ENCODE data around the gene CACNB4. TPM values are rescaled to one million over a fixed set of nuclear protein-coding genes. Genes with fewer than 3 reads are reported as not detected.

Gene CACNB4
- total RNA-seq, 4 donors from 2014 or later = 0.88 to 4.6 (median 2.6) TPM

GRCh38 chr2:151849413-151850010 lies 249.3 kb downstream of the CACNB4 start:
- no peak overlapping the region for H3K4me3 ChIP-seq
- H3K4me1 ChIP-seq = no peaks in the 10 kb centered on the region
- DNase-seq = no peak
- TF ChIP-seq CTCF (IDR thresholded peaks at IDR 0.05) (no peak), POLR2A (IDR thresholded peaks at IDR 0.05) (no peak)
- H3K27me3 ChIP-seq = no peaks in the 10 kb centered on the region
- H3K27ac ChIP-seq = no peak overlapping the region
- no peaks in the 10 kb centered on the region for H3K36me3 ChIP-seq
- H3K9me3 ChIP-seq = no peaks in the 10 kb centered on the region

GRCh38 chr2:151845884-151846283 lies 253.0 kb downstream of the CACNB4 start:
- H3K4me3 ChIP-seq = no peak overlapping the region
- no peaks in the 10 kb centered on the region for H3K4me1 ChIP-seq
- TF ChIP-seq POLR2A (IDR thresholded peaks at IDR 0.05) = no peak
- TF ChIP-seq CTCF (IDR thresholded peaks at IDR 0.05) = no peak
- DNase-seq = no peak
- H3K36me3 ChIP-seq = no peaks in the 10 kb centered on the region
- no peaks in the 10 kb centered on the region for H3K27me3 ChIP-seq
- no peak overlapping the region for H3K27ac ChIP-seq
- no peaks in the 10 kb centered on the region for H3K9me3 ChIP-seq

- H3K4me1 ChIP-seq = no peaks in the 10 kb centered on the region
- no peaks in the 10 kb centered on the region for H3K27me3 ChIP-seq
- no peak for TF ChIP-seq CTCF (IDR thresholded peaks at IDR 0.05)
- no peak for TF ChIP-seq POLR2A (IDR thresholded peaks at IDR 0.05)
- no peak overlapping the region for H3K27ac ChIP-seq
- H3K36me3 ChIP-seq = no peaks in the 10 kb centered on the region
- H3K4me3 ChIP-seq = no peak overlapping the region
- DNase-seq = no peak
- H3K9me3 ChIP-seq = no peaks in the 10 kb centered on the region
These were observed 253.4 kb downstream of the CACNB4 start for GRCh38 chr2:151845481-151845880.

- DNase-seq = no peak
- TF ChIP-seq POLR2A (IDR thresholded peaks at IDR 0.05) = no peak
- no peak for TF ChIP-seq CTCF (IDR thresholded peaks at IDR 0.05)
- H3K9me3 ChIP-seq = no peaks in the 10 kb centered on the region
- no peak overlapping the region for H3K27ac ChIP-seq
- no peak overlapping the region for H3K4me3 ChIP-seq
- H3K4me1 ChIP-seq = no peaks in the 10 kb centered on the region
- H3K36me3 ChIP-seq = no peaks in the 10 kb centered on the region
- no peaks in the 10 kb centered on the region for H3K27me3 ChIP-seq
These were observed 254.5 kb downstream of the CACNB4 start for GRCh38 chr2:151844211-151844896.

- no peaks in the 10 kb centered on the region for H3K27me3 ChIP-seq
- H3K4me1 ChIP-seq = no peaks in the 10 kb centered on the region
- DNase-seq = no peak
- H3K4me3 ChIP-seq = no peak overlapping the region
- no peaks in the 10 kb centered on the region for H3K9me3 ChIP-seq
- H3K36me3 ChIP-seq = no peaks in the 10 kb centered on the region
- no peak overlapping the region for H3K27ac ChIP-seq
- no peak for TF ChIP-seq POLR2A (IDR thresholded peaks at IDR 0.05)
These were observed 255.2 kb downstream of the CACNB4 start for GRCh38 chr2:151843691-151844061.

GRCh38 chr2:151842830-151843690 lies 255.8 kb downstream of the CACNB4 start:
- no peaks in the 10 kb centered on the region for H3K9me3 ChIP-seq
- no peaks in the 10 kb centered on the region for H3K27me3 ChIP-seq
- no peak overlapping the region for H3K4me3 ChIP-seq

More at GRCh38 chr2:151842830-151843690, 255.8 kb downstream of the CACNB4 start:
- TF ChIP-seq POLR2A (IDR thresholded peaks at IDR 0.05) (no peak), CTCF (IDR thresholded peaks at IDR 0.05) (no peak)
- DNase-seq = no peak
- Histone ChIP-seq H3K36me3 (no peaks in the 10 kb centered on the region), H3K27ac (no peak overlapping the region), H3K4me1 (no peaks in the 10 kb centered on the region)
